AG09319 (cell line): Measurements from ENCODE around the gene THSD7B.

Source experiments
- DNase-seq: peaks from one replicate; pipeline ENCODE4 v3.0.0-alpha.2; 2010; ENCODE audit warnings: low read depth; ENCODE audit errors: extremely low read depth
- TF ChIP-seq, protein P1 (sequence below): IDR thresholded peaks from 2 replicates; pipeline ENCODE4 v1.5.1; 2011; ENCODE audit warnings: low read depth, mild to moderate bottlenecking, inconsistent platforms, low read length, moderate library complexity

The THSD7B gene

DNA sequence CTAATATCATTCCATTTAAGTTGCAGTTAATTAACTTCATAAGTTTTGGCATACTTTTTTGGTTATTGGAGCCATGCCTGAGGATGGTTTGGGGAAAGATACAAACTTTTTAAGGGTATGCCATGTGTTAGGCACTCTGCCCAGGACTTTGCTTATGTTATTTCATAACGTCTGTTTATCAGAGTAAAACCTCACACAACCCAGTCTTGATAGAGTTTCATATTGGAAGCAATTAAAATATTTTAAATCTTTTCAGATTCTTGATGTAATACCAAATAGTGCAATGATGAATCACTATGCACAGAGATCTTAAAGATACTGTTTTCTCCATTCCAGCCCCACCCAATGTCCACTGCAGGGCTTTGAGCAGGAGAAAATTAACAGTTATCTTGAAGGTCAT, 669.8 kb downstream of the THSD7B start:
- TF ChIP-seq, protein P1, sequence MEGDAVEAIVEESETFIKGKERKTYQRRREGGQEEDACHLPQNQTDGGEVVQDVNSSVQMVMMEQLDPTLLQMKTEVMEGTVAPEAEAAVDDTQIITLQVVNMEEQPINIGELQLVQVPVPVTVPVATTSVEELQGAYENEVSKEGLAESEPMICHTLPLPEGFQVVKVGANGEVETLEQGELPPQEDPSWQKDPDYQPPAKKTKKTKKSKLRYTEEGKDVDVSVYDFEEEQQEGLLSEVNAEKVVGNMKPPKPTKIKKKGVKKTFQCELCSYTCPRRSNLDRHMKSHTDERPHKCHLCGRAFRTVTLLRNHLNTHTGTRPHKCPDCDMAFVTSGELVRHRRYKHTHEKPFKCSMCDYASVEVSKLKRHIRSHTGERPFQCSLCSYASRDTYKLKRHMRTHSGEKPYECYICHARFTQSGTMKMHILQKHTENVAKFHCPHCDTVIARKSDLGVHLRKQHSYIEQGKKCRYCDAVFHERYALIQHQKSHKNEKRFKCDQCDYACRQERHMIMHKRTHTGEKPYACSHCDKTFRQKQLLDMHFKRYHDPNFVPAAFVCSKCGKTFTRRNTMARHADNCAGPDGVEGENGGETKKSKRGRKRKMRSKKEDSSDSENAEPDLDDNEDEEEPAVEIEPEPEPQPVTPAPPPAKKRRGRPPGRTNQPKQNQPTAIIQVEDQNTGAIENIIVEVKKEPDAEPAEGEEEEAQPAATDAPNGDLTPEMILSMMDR, result no peak
- peak; percentile 87 for DNase-seq

DNA sequence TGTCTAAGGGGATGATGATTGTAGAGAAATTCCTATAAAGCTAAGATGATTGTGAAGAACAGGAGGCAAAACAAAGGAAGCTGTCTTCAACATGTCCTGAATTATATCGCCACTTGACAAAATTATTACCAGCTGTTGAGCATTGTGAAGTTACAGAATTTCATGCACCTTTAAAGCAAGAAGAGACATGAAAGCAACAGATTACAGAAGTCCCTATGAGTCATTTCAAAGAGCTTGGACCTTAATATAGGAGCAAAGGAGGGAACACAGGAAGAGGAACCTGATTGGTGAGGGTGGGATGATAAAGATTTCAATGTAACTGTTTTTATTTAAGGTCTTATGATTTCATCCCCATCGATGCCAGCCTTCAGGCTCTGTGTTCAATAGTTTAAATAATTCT, 672.0 kb downstream of the THSD7B start:
- TF ChIP-seq, protein P1, result no peak
- DNase-seq, result no peak

DNA sequence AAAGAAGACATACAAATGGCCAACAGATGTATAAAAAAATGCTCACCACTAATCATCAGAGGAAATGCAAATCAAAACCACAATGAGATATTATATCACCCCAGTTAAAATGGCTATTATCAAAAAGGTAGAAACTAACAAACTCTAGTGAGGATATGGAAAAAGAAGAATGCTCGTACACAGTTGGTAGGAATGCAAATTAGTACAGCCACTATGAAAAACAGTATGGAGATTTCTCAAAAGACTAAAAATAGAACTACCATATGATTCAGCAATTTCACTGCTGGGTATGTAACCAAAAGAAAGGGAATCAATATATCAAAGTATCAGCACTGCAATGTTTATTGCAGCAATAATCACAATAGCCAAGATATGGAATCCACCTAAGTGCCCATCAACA, 679.6 kb downstream of the THSD7B start:
- no peak for DNase-seq
- TF ChIP-seq, protein P1, result no peak

DNA sequence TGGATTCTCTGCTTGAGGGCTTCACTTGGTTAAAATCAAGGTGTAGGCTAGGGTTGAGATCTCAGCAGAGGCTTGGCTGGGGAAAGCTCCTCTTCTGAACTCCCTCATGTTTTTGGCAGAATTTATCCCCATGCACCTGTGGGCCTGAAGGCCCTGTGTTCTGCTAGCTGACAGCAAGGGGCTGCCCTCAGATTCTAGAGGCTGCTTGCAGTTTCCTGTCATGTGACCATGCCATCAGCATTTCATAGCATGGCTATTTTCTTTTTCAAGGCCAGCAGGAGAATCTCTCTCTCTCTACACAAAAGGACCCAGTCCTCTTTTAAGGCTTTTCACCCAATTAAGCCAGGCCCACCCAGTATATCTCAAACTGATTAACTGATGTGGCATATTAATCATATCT, 684.1 kb downstream of the THSD7B start:
- DNase-seq, result no peak
- TF ChIP-seq, protein P1, result no peak

DNA sequence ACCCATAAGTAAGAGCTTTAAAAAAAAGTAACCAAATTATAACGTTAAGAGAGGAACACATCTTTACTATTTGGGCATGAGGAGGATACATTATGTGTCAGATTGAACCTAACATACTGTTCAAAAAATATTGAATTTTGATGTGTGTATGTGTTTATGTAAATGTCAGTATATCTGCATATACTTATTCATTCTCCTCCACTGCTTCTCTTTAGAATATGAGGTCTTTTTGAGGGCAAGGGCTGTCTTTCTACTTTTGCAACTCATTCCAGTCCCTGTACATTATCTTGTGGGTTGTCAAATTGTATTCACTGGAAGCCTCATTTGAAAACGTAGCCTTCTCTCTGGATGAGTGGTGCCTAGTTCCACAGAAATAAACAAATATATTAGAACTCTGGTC, 689.5 kb downstream of the THSD7B start:
- DNase-seq, result no peak

DNA sequence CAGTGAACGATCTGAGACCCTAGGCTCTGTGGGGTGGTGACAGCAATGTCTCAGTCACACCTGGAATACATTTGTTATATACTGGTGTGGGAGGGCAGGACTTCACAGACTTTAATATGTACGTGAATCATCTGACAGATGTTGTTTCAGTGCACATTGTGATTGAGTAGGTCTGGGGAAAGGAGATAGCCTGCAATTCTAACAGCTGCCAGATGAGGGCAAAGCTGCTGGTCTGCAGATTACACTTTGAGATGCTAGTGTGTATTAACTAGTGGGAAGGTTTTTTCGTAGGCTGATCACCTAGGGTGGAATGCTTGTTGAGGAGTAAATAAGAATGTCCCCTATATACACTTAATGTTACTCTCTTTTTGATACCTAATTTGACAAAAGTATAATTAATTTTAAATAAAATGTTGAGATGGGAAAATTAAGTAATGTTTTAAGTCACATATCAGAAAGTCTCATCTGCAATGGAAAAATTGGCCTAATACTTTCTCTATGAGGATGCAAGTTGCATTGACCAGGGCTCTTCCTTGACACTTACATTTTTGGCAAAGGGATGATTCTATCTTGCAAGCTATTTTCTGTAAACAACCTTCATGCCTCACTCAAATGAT, 702.0 kb downstream of the THSD7B start:
- TF ChIP-seq, protein P1, result peak; percentile 77
- DNase-seq, result no peak

More for the DNA sequence above, 689.5 kb downstream of the THSD7B start:
- TF ChIP-seq, protein P1, result no peak

DNA sequence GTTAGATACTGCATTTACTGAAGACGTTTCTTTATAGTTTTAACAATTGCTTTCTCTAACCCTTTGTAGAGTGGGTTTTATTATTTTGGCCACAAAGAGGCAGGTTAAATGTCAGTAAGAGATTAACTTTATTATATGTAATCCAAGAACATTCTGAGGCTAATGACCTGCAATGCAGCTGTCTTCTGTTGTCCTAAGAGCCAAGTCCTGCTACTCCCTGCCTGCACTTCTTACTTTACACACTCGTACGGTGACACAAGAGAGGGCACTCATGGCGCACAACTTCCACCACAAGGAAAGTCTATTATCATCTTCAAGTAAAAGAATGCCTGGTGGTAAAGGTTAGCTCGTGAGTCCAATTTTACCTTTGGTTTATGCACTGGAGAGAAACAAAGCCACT, 727.9 kb downstream of the THSD7B start:
- TF ChIP-seq, protein P1, result no peak
- no peak for DNase-seq
